GM12891 (cell line): ENCODE data around the gene ITGB2.

Experiments used
- POLR2A ChIP-seq: IDR thresholded peaks from 2 replicates; pipeline ENCODE4 v1.6.1; 2011; ENCODE audit warnings: low read depth, low read length, control low read depth
- POU2F2 ChIP-seq: IDR thresholded peaks from 2 replicates; pipeline ENCODE4 v1.6.1; 2011; ENCODE audit warnings: low read depth, mild to moderate bottlenecking, control low read depth, low read length, moderate library complexity

DNA sequence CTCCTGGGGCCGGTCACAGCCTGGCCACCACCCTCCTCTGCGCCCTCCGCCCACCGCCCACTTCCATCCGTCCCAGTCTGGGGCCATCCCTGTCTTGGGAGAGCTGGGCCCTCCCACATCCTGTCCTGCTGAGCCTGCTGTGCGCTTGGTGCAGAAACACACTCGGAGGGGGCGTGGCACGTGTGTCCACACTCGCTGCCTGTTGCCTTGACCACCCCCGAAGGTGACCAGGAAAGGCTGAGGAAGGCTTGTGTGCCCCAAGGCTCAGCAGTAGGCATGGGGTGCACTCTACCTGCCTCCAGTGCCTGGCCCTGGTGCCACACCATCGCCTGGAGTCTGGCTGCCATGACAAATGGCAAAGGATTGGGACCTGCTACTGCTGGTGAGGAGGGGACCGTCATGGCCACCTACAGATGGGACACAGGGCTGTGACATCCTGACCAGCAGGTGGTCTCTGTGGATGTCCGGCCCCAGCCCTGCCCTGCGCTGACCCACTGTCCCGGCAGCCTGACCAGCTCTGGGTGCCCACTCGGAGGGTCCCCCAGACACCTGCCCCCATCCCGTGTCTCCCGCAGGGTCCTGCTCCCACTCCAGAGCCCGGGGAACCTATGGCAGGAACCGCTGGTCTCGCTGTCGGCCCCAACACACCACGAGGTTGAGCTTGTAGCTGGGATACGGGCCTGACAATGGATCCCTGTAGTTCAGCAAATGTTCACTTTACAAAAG, 24.0 kb downstream of the ITGB2 start:
- TF ChIP-seq POLR2A: no peak
- TF ChIP-seq POU2F2: no peak
